Omental fat pad (tissue), 4 donors: ENCODE data around the gene TDRD12. TPM values are rescaled to one million over a fixed set of nuclear protein-coding genes. Genes with fewer than 3 reads are reported as not detected.

Experiments
- ATAC-seq: fragments of 150-250 bp; one replicate; pipeline ENCODE4 v1.9.1; 2016; ENCODE audit warnings: mild to moderate bottlenecking, moderate library complexity; ENCODE audit not compliant: low FRiP score
- DNase-seq: peaks from one replicate; pipeline ENCODE4 v3.0.0-alpha.2; 2019; ENCODE audit warnings: low spot score
- total RNA-seq, 4 donors: library from RNA; depleted of rRNA; stranded (reverse); fragments of >200 nt; gene quantifications; one replicate each; pipeline ENCODE4 v1.1.0, GENCODE V29; 2016
- TF ChIP-seq, protein P1 (sequence below), 3 donors: fragments of 450-650 bp; IDR thresholded peaks; one replicate each; pipeline ENCODE4 v1.5.1; 2016 to 2017; ENCODE audit warnings: antibody characterized with exemption in 3 of 3, mild to moderate bottlenecking in 3 of 3, moderate library complexity in 2 of 3

The TDRD12 gene
- total RNA-seq, result 1 to 10 TPM in 1 of 4 donors, under 1 TPM in 1, not detected in 2; 0.50 to 1.3 TPM

DNA sequence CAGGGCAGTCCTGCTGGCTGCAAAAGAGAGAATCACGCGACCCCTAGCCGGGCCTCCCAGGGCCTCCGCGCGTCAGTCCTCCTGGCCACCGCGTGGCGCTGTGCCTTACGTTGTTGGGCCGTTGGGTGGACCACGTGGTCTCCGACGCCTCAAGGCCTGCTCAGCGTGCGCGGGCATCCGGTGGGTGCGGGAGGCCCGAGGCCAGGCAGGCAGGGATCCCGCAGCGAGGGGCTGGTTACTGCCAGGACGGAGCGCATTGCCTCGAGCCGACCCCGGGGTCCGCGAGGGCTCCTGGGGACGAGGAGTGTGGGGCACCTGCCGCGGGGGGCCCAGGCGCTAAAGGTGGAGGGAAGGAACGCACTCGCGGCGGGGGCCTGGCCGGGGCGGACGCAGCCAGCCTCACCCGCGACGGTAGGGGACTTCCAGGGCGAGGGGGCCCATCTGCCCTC is at the start of gene TDRD12:
Gene TDRD12, plus strand, starts transcription at position 157 of the 449 bp plus-strand sequence. CDS start 306 bp downstream, outside the sequence.
- TF ChIP-seq, protein P1, sequence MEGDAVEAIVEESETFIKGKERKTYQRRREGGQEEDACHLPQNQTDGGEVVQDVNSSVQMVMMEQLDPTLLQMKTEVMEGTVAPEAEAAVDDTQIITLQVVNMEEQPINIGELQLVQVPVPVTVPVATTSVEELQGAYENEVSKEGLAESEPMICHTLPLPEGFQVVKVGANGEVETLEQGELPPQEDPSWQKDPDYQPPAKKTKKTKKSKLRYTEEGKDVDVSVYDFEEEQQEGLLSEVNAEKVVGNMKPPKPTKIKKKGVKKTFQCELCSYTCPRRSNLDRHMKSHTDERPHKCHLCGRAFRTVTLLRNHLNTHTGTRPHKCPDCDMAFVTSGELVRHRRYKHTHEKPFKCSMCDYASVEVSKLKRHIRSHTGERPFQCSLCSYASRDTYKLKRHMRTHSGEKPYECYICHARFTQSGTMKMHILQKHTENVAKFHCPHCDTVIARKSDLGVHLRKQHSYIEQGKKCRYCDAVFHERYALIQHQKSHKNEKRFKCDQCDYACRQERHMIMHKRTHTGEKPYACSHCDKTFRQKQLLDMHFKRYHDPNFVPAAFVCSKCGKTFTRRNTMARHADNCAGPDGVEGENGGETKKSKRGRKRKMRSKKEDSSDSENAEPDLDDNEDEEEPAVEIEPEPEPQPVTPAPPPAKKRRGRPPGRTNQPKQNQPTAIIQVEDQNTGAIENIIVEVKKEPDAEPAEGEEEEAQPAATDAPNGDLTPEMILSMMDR (IDR thresholded peaks at IDR 0.05), result no peak
- no peak for DNase-seq
- no peak for ATAC-seq

- ATAC-seq (no peak), DNase-seq (no peak)
- TF ChIP-seq, protein P1 (IDR thresholded peaks at IDR 0.05), result no peak
These were observed 47.5 kb upstream of the TDRD12 start for GRCh38 chr19:32671883-32672593.

GRCh38 chr19:32672841-32673240 is 46.7 kb upstream of the TDRD12 start:
- ATAC-seq, result no peak
- no peak for DNase-seq
- TF ChIP-seq, protein P1 (IDR thresholded peaks at IDR 0.05), result no peak

- no peak for ATAC-seq
- TF ChIP-seq, protein P1 (IDR thresholded peaks at IDR 0.05), result no peak
- DNase-seq, result no peak
These were observed 46.0 kb upstream of the TDRD12 start for GRCh38 chr19:32673573-32673972.

DNA sequence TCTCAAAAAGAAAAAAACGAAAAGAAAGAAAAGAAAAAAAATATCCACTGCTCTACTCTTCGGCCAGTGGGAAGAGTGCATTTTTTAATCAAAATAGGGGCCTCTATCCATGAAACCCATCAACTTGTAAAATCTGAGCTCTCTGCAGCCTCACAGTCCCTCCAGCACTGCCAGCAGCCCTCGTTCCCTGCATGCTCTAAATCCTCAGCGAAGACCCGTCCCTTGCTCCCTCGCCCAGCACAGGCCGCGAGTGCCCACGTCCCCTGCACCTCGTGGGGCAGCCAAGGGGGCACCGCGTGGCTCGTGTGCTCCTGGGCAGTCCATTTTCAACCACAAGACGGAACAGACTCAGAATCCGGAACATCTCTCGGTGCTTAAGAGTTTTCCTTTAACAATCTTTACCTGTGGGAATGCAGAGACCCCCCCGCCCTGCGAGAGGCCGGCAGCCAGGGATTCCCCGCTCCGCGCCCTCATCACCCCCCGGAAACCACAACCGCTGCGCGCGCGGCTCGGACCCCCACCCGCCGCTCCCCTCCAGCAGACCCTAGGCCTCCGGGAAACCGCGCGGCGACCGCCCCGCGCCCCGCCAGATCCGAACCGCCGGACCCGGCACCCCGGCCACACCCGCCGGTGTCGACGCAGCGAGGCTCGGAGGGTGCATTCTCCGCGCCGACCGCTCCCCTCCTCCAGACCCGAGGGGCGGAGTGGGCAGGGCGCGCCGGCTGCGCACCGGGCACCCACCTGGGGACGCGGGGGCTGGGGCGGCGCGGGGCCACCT is 45.2 kb upstream of the TDRD12 start:
- DNase-seq (no peak), ATAC-seq (no peak)
- TF ChIP-seq, protein P1 (IDR thresholded peaks at IDR 0.05), result no peak

GRCh38 chr19:32674931-32675719 is 44.4 kb upstream of the TDRD12 start, which contains the start of gene ANKRD27:
Gene ANKRD27 (minus strand): TSS chr19:32675180. CDS start chr19:32659015, 16,165 bp downstream.
- ATAC-seq (peak; percentile 98), DNase-seq (peak; percentile 93)
- TF ChIP-seq, protein P1 (IDR thresholded peaks at IDR 0.05), result no peak
